ENCODE measurements around the gene ARL15. TPM values are rescaled to one million over a fixed set of nuclear protein-coding genes. Genes with fewer than 3 reads are reported as not detected.

Gene ARL15
- total RNA-seq, 1 experiment from 2014 or later: 0.50 TPM

GRCh38 chr5:54178207-54178606, 132.2 kb downstream of the ARL15 start:
- Histone ChIP-seq H3K9me2 (ENCODE audit: insufficient read depth) (no peaks in the 10 kb centered on the region), H3K4me2 (no peak overlapping the region), H3K27ac (no peak overlapping the region), H3K36me3 (ENCODE audit: low read depth) (no peaks in the 10 kb centered on the region), H3K79me2 (ENCODE audit: low read depth) (no peaks in the 10 kb centered on the region), H2AFZ (no peak overlapping the region), H4K20me1 (ENCODE audit: insufficient read depth) (no peaks in the 10 kb centered on the region), H3K4me3 (no peak overlapping the region), H3F3A (ENCODE audit: insufficient read depth, low read depth) (no peaks in the 10 kb centered on the region), H3K4me1 (replicated peaks; ENCODE audit: insufficient read depth) (no peaks in the 10 kb centered on the region), H3K27me3 (ENCODE audit: insufficient read depth, low read depth) (no peaks in the 10 kb centered on the region), H3K9me3 (ENCODE audit: insufficient read depth, low read depth) (no peaks in the 10 kb centered on the region)
- intact Hi-C loops (cut with micrococcal nuclease; ENCODE audit: unreplicated experiment): no loop called here
- DNase-seq: no peak
- ChIA-PET CTCF (no interaction called here), POLR2A (ENCODE audit: unreplicated experiment) (interaction anchor here (0.7 kb wide), 1 partner anchor 845 kb away, joined by 4 read pairs; no protein-coding TSS in a partner anchor)
- BruUV-seq (replicated peaks): no TSS peak
- TF ChIP-seq CTCF (conservative IDR thresholded peaks at IDR 0.05): no peak
- TF ChIP-seq EZH2 (IDR thresholded peaks at IDR 0.05; ENCODE audit: low read depth): no peak

- TF ChIP-seq CTCF (conservative IDR thresholded peaks at IDR 0.05) (no peak), EZH2 (IDR thresholded peaks at IDR 0.05; ENCODE audit: low read depth) (no peak)
- no peaks in the 10 kb centered on the region for H3K9me2 ChIP-seq (ENCODE audit: insufficient read depth)
- no peaks in the 10 kb centered on the region for H3K9me3 ChIP-seq (ENCODE audit: insufficient read depth, low read depth)
- no peak overlapping the region for H3K27ac ChIP-seq
- no peak overlapping the region for H3K4me2 ChIP-seq
- H3K36me3 ChIP-seq (ENCODE audit: low read depth): no peaks in the 10 kb centered on the region
- H3K4me1 ChIP-seq (replicated peaks; ENCODE audit: insufficient read depth): no peaks in the 10 kb centered on the region
- no peaks in the 10 kb centered on the region for H3K27me3 ChIP-seq (ENCODE audit: insufficient read depth, low read depth)
- H2AFZ ChIP-seq: no peak overlapping the region
- no peak for DNase-seq
- H3K4me3 ChIP-seq: no peak overlapping the region
- CTCF ChIA-PET: no interaction called here
- H3K79me2 ChIP-seq (ENCODE audit: low read depth): no peaks in the 10 kb centered on the region
- POLR2A ChIA-PET (ENCODE audit: unreplicated experiment): no interaction called here
- intact Hi-C loops (cut with micrococcal nuclease; ENCODE audit: unreplicated experiment): no loop called here
- H4K20me1 ChIP-seq (ENCODE audit: insufficient read depth): no peaks in the 10 kb centered on the region
- no peaks in the 10 kb centered on the region for H3F3A ChIP-seq (ENCODE audit: insufficient read depth, low read depth)
- no TSS peak for BruUV-seq (replicated peaks)
These were observed 133.3 kb downstream of the ARL15 start for GRCh38 chr5:54177058-54177457.

GRCh38 chr5:54176066-54176830, 134.1 kb downstream of the ARL15 start:
- TF ChIP-seq CTCF (conservative IDR thresholded peaks at IDR 0.05): no peak
- no peak for TF ChIP-seq EZH2 (IDR thresholded peaks at IDR 0.05; ENCODE audit: low read depth)
- H3K27ac ChIP-seq: no peak overlapping the region
- H3F3A ChIP-seq (ENCODE audit: insufficient read depth, low read depth): no peaks in the 10 kb centered on the region
- no peaks in the 10 kb centered on the region for H3K27me3 ChIP-seq (ENCODE audit: insufficient read depth, low read depth)
- no peaks in the 10 kb centered on the region for H4K20me1 ChIP-seq (ENCODE audit: insufficient read depth)
- H3K4me1 ChIP-seq (replicated peaks; ENCODE audit: insufficient read depth): no peaks in the 10 kb centered on the region
- no peaks in the 10 kb centered on the region for H3K9me3 ChIP-seq (ENCODE audit: insufficient read depth, low read depth)
- no TSS peak for BruUV-seq (replicated peaks)
- intact Hi-C loops (cut with micrococcal nuclease; ENCODE audit: unreplicated experiment): no loop called here
- H3K9me2 ChIP-seq (ENCODE audit: insufficient read depth): no peaks in the 10 kb centered on the region
- ChIA-PET POLR2A (ENCODE audit: unreplicated experiment) (no interaction called here), CTCF (interaction anchor here (0.5 kb wide), 1 partner anchor 46 kb away, joined by 3 read pairs; no protein-coding TSS in a partner anchor)
- H3K79me2 ChIP-seq (ENCODE audit: low read depth): no peaks in the 10 kb centered on the region
- H2AFZ ChIP-seq: no peak overlapping the region
- DNase-seq: no peak
- no peaks in the 10 kb centered on the region for H3K36me3 ChIP-seq (ENCODE audit: low read depth)
- no peak overlapping the region for H3K4me2 ChIP-seq
- no peak overlapping the region for H3K4me3 ChIP-seq
